DND-41 (cell line): ENCODE measurements around the gene VRTN.
"Not testable (repeated sequence)": the region's sequence is repeated elsewhere in the genome, so short reads cannot be mapped to it uniquely, and the experiment has no call there.

ENCODE experiments used
- ATAC-seq: fragments of 200-7000 bp; cut with Tn5 transposase; 3 replicates; pipeline ENCODE4 v1.9.1; 2021; ENCODE audit warnings: low read depth; ENCODE audit not compliant: insufficient read depth
- DNase-seq: peaks from one replicate; pipeline ENCODE4 v3.0.0-alpha.2; 2020
- H2AFZ ChIP-seq: 2 replicates; pipeline ENCODE4 v1.6.0; 2012; ENCODE audit warnings: low read depth, low read length
- H3K27ac ChIP-seq: 2 replicates; pipeline ENCODE4 v1.5.1; 2012; ENCODE audit warnings: low read length, inconsistent platforms
- H3K27me3 ChIP-seq: fragments of 200-600 bp; sonication (generic); 2 replicates; pipeline ENCODE4 v1.6.0; 2012; ENCODE audit warnings: low read length, mild to moderate bottlenecking, inconsistent platforms; ENCODE audit not compliant: insufficient read depth, poor library complexity
- H3K36me3 ChIP-seq: 2 replicates; pipeline ENCODE4 v1.5.1; 2012; ENCODE audit warnings: low read length, inconsistent platforms; ENCODE audit not compliant: insufficient read depth
- H3K4me1 ChIP-seq: 2 replicates; pipeline ENCODE4 v1.5.1; 2012; ENCODE audit warnings: mild to moderate bottlenecking, low read length; ENCODE audit not compliant: insufficient read depth
- H3K4me2 ChIP-seq: 2 replicates; pipeline ENCODE4 v1.6.0; 2012; ENCODE audit warnings: mild to moderate bottlenecking, moderate library complexity, low read length, inconsistent platforms; ENCODE audit not compliant: insufficient read depth
- H3K4me3 ChIP-seq, 2 experiments: fragments of 200-600 bp in 1 of 2; shearing (Covaris generic) in 1 of 2; 2 replicates each; pipeline ENCODE4 v1.5.1; 2012 to 2016; ENCODE audit warnings: inconsistent platforms in 2 of 2, low read length in 2 of 2, mild to moderate bottlenecking in 2 of 2, low read depth in 1 of 2, moderate library complexity in 1 of 2
- H3K79me2 ChIP-seq: 2 replicates; pipeline ENCODE4 v1.6.0; 2012; ENCODE audit warnings: low read length, inconsistent platforms; ENCODE audit not compliant: insufficient read depth
- H3K9ac ChIP-seq: 2 replicates; pipeline ENCODE4 v1.6.0; 2012; ENCODE audit warnings: low read depth, mild to moderate bottlenecking, inconsistent platforms, low read length, moderate library complexity
- H3K9me3 ChIP-seq: 2 replicates; pipeline ENCODE4 v1.5.1; 2012; ENCODE audit warnings: low read length, moderate library complexity, mild to moderate bottlenecking, inconsistent platforms; ENCODE audit not compliant: insufficient read depth, severe bottlenecking
- H4K20me1 ChIP-seq: 2 replicates; pipeline ENCODE4 v1.6.0; 2012; ENCODE audit warnings: low read length; ENCODE audit not compliant: insufficient read depth
- EZH2 ChIP-seq: IDR thresholded peaks from 3 replicates; pipeline ENCODE4 v1.6.1; 2012; ENCODE audit warnings: borderline replicate concordance, low read depth, mild to moderate bottlenecking, moderate library complexity, low read length, inconsistent platforms; ENCODE audit not compliant: severe bottlenecking
- TF ChIP-seq, protein P1 (sequence below): IDR thresholded peaks from 2 replicates; pipeline ENCODE4 v1.5.1; 2012; ENCODE audit warnings: borderline replicate concordance, low read length, moderate library complexity, mild to moderate bottlenecking; ENCODE audit not compliant: poor library complexity, severe bottlenecking; ENCODE audit errors: extremely low read depth

The VRTN gene

DNA sequence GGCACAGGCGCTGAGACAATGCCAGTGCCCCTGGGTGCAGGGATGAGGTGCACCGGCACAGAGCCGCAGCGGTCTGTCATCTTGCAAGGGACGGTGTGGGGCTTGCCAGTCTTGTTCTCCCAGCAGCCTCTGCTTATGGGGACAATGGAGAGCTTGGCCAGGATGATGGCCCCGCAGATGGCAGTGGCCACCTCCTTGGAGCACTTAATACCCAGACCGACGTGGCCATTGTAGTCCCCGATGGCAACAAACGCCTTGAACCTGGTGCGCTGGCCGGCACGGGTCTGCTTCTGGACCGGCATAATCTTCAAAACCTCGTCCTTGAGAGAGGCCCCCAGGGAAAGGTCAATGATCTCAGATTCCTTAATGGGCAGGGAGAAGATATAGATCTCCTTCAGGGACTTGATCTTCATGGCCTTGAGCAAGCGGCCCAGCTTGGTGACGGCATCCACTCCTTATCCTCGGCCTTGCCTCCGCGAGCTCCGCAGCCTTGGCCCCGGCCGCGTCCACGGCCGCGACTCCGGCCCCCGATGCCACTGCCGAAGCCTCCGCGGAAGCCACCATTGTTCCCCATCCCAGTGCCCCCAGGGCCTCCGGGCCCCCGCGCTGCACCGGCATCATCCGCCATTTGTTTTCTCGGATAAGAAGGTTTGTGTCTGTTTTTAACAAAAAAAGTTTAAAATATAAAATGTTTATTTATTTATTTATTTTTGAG is 29.9 kb downstream of the VRTN start:
- Histone ChIP-seq H2AFZ (no peak overlapping the region), H3K4me3 (no peak overlapping the region), H3K4me1 (no peaks in the 10 kb centered on the region), H3K79me2 (no peaks in the 10 kb centered on the region), H3K9me3 (no peaks in the 10 kb centered on the region), H3K27me3 (no peaks in the 10 kb centered on the region), H3K9ac (no peak overlapping the region), H3K4me2 (no peak overlapping the region), H3K36me3 (no peaks in the 10 kb centered on the region), H3K27ac (no peak overlapping the region), H4K20me1 (no peaks in the 10 kb centered on the region)
- ATAC-seq (no peak), DNase-seq (no peak)
- no peak for TF ChIP-seq EZH2
- TF ChIP-seq, protein P1, sequence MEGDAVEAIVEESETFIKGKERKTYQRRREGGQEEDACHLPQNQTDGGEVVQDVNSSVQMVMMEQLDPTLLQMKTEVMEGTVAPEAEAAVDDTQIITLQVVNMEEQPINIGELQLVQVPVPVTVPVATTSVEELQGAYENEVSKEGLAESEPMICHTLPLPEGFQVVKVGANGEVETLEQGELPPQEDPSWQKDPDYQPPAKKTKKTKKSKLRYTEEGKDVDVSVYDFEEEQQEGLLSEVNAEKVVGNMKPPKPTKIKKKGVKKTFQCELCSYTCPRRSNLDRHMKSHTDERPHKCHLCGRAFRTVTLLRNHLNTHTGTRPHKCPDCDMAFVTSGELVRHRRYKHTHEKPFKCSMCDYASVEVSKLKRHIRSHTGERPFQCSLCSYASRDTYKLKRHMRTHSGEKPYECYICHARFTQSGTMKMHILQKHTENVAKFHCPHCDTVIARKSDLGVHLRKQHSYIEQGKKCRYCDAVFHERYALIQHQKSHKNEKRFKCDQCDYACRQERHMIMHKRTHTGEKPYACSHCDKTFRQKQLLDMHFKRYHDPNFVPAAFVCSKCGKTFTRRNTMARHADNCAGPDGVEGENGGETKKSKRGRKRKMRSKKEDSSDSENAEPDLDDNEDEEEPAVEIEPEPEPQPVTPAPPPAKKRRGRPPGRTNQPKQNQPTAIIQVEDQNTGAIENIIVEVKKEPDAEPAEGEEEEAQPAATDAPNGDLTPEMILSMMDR: no peak

DNA sequence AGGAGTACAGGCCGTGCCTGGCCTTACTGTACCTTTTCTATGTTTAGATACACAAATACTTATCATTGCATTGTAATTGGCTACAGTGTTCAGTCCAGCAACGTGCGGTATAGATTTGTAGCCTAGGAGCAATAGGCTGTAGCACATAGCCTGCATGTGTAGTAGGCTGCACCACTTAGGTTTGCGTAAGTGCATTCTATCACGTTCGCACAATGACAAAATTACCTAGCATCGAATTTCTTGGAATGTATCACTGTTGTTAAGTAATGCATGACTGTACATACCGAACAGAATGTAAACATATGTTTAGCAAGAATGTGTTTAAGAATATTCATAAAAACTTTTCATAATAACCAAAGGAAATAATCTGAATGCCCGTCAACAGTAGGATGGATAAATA is 31.9 kb downstream of the VRTN start:
- TF ChIP-seq, protein P1: no peak
- TF ChIP-seq EZH2: no peak
- no peaks in the 10 kb centered on the region for H3K79me2 ChIP-seq
- H4K20me1 ChIP-seq: no peaks in the 10 kb centered on the region
- ATAC-seq (no peak), DNase-seq (no peak)
- no peaks in the 10 kb centered on the region for H3K36me3 ChIP-seq
- no peak overlapping the region for H2AFZ ChIP-seq
- no peaks in the 10 kb centered on the region for H3K9me3 ChIP-seq
- H3K9ac ChIP-seq: no peak overlapping the region
- H3K27me3 ChIP-seq: no peaks in the 10 kb centered on the region
- H3K4me1 ChIP-seq: no peaks in the 10 kb centered on the region
- no peak overlapping the region for H3K27ac ChIP-seq
- H3K4me3 ChIP-seq: no peak overlapping the region
- H3K4me2 ChIP-seq: no peak overlapping the region

DNA sequence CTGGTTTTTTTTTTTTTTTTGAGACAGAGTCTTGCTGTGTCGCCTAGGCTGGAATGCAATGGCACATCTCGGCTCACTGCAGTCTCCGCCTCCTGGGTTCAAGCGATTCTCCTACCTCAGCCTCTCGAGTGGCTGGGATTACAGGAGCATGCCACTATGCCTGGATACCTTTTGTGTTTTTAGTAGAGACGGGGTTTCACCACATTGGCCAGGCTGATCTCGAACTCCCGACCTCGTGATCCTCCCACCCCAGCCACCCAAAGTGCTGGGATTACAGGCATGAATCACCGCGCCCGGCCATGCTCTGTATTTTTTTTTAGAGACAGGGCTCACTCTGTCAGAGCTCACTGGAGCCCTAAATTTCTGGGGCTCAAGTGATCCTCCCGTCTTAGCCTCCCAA is 32.6 kb downstream of the VRTN start:
- no peaks in the 10 kb centered on the region for H3K79me2 ChIP-seq
- no peak overlapping the region for H3K9ac ChIP-seq
- no peak overlapping the region for H2AFZ ChIP-seq
- H3K4me2 ChIP-seq: no peak overlapping the region
- no peaks in the 10 kb centered on the region for H4K20me1 ChIP-seq
- H3K27me3 ChIP-seq: no peaks in the 10 kb centered on the region
- H3K4me1 ChIP-seq: no peaks in the 10 kb centered on the region
- no peak overlapping the region for H3K4me3 ChIP-seq
- no peak for TF ChIP-seq EZH2
- TF ChIP-seq, protein P1: no peak
- H3K27ac ChIP-seq: no peak overlapping the region
- ATAC-seq (no peak), DNase-seq (no peak)
- H3K9me3 ChIP-seq: no peaks in the 10 kb centered on the region
- H3K36me3 ChIP-seq: no peaks in the 10 kb centered on the region

DNA sequence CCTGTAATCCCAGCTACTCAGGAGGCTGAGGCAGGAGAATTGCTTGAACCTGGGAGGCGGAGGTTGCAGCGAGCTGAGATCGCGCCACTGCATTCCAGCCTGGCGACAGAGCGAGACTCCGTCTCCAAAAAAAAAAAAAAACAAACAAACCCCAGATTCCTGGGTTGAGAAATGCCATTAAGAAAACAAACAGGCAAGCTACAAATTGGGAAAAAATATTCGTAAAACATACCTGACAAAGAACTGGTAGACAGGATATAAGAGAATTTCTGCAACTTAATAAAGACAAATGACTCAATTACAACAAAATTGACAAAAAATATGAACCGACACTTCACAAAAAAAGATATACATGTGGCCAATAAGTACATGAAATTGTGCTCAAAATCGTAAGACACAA is 33.3 kb downstream of the VRTN start:
- DNase-seq, H4K20me1 ChIP-seq, H2AFZ ChIP-seq, H3K9ac ChIP-seq, H3K36me3 ChIP-seq, H3K4me3 ChIP-seq, H3K27ac ChIP-seq, H3K9me3 ChIP-seq, H3K4me1 ChIP-seq, H3K4me2 ChIP-seq, H3K79me2 ChIP-seq, ATAC-seq, H3K27me3 ChIP-seq: not testable (repeated sequence)
